ENCODE data around the gene MBD6.

GRCh38 chr12:57548013-57548315, 25.3 kb downstream of the MBD6 start:
- TF ChIP-seq CTCF (IDR thresholded peaks at IDR 0.05) = no peak
- TF ChIP-seq POLR2AphosphoS5 (IDR thresholded peaks at IDR 0.05) = no peak
- TF ChIP-seq POLR2A (IDR thresholded peaks at IDR 0.05) = no peak
